RWPE2 (cell line): ENCODE measurements around the gene LAPTM5.

Experiments
- ATAC-seq: fragments of 200-7000 bp; cut with Tn5 transposase; 3 replicates; pipeline ENCODE4 v1.9.1; 2021; ENCODE audit warnings: low read depth
- DNase-seq: peaks from one replicate; pipeline ENCODE4 v3.0.0-alpha.2; 2020; ENCODE audit warnings: low spot score
- H3K27ac ChIP-seq: fragments of 450-650 bp; 2 replicates; pipeline ENCODE4 v1.5.1; 2017; ENCODE audit warnings: mild to moderate bottlenecking; ENCODE audit not compliant: poor library complexity, severe bottlenecking
- H3K27me3 ChIP-seq: fragments of 250-450 bp; sonication (Bioruptor Pico); 2 replicates; pipeline ENCODE4 v1.5.1; 2021; ENCODE audit warnings: mild to moderate bottlenecking, moderate library complexity; ENCODE audit not compliant: insufficient read depth, poor library complexity, severe bottlenecking
- H3K36me3 ChIP-seq: fragments of 250-450 bp; sonication (Bioruptor Pico); 2 replicates; pipeline ENCODE4 v1.5.1; 2020; ENCODE audit warnings: low read depth, mild to moderate bottlenecking, moderate library complexity
- H3K4me1 ChIP-seq: fragments of 250-450 bp; sonication (Bioruptor Pico); 2 replicates; pipeline ENCODE4 v1.5.1; 2021; ENCODE audit warnings: mild to moderate bottlenecking, moderate library complexity; ENCODE audit not compliant: insufficient read depth, poor library complexity, severe bottlenecking
- H3K4me3 ChIP-seq: fragments of 250-450 bp; sonication (Bioruptor Pico); 2 replicates; pipeline ENCODE4 v1.5.1; 2021; ENCODE audit warnings: mild to moderate bottlenecking, moderate library complexity; ENCODE audit not compliant: severe bottlenecking
- H3K9me3 ChIP-seq: fragments of 250-450 bp; sonication (Bioruptor Pico); 2 replicates; pipeline ENCODE4 v1.5.1; 2021; ENCODE audit warnings: mild to moderate bottlenecking, moderate library complexity; ENCODE audit not compliant: severe bottlenecking
- CTCF ChIP-seq: fragments of 450-650 bp; IDR thresholded peaks from one replicate; pipeline ENCODE4 v1.5.1; 2017; ENCODE audit warnings: mild to moderate bottlenecking, moderate library complexity; ENCODE audit not compliant: poor library complexity, severe bottlenecking

LAPTM5 gene

DNA sequence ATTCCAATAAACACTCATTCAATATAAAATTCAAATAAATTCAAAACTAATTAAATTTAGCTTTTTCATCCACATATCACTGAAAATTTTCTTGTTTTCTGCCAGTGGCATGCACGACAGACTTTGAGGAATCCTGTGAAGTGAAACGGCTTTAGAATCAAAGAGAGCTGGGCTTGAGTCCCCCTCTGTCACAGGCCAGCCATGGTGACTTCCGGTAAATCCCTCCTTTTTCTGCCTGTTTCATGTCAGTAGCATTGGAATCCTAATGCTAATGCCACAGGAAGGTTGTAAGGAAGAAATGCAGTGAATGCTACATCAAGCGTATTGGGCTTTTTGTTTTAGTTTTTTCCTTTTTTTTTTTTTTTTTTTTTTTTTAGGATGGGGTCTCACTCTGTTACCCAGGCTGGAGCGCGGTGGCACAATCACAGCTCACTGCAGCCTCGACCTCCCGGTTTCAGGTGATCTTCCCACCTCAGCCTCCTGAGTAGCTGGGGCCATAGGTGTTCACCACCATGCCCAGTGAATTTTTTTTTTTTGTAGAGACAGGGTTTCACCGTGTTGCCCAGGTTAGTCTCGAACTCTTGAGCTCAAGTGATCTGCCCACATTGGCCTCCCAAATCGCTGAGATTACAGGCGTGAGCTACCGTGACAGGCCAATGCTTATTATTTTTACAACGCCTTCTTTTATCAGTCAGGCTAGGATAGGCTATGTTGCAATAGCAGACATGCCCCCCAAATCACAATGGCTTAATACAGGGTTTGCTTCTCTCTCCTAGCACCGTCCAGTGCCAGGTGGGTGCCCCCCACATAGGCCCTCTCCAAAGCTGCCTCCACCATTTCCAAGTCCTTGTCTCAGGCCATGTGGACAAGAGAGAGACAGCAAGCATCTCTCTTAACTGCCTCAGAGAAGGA, 30.5 kb downstream of the LAPTM5 start:
- TF ChIP-seq CTCF: no peak
- Histone ChIP-seq H3K27me3 (no peaks in the 10 kb centered on the region), H3K9me3 (no peaks in the 10 kb centered on the region), H3K27ac (no peak overlapping the region), H3K4me3 (no peak overlapping the region), H3K4me1 (no peaks in the 10 kb centered on the region), H3K36me3 (no peaks in the 10 kb centered on the region)
- no peak for ATAC-seq
- no peak for DNase-seq

DNA sequence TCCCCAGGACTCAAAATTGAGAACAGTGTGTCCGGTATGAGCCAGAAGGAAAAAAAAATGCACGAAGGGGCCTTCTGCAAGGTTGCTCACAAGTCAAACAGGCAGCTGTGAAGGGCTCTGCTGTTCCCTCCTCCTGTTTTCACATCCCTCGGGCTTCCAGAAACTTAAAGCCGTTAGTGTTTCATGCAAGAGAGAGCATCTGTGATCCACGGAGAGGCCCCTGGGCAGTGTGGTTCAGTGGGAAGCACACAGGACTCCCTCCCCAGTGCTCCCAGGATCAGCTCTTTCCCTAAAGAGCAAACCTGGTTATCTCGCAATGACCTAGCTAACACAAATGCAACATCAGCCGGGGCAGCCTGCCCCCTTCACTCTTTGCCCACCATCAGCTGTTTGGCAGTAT, 31.3 kb downstream of the LAPTM5 start:
- H3K27ac ChIP-seq: no peak overlapping the region
- no peak overlapping the region for H3K4me3 ChIP-seq
- ATAC-seq: no peak
- no peaks in the 10 kb centered on the region for H3K27me3 ChIP-seq
- TF ChIP-seq CTCF: no peak
- H3K9me3 ChIP-seq: no peaks in the 10 kb centered on the region
- no peaks in the 10 kb centered on the region for H3K36me3 ChIP-seq
- H3K4me1 ChIP-seq: no peaks in the 10 kb centered on the region
- DNase-seq: no peak

- no peak for TF ChIP-seq CTCF
- Histone ChIP-seq H3K27ac (no peak overlapping the region), H3K4me3 (no peak overlapping the region), H3K9me3 (no peaks in the 10 kb centered on the region), H3K36me3 (no peaks in the 10 kb centered on the region), H3K27me3 (no peaks in the 10 kb centered on the region), H3K4me1 (no peaks in the 10 kb centered on the region)
- no peak for DNase-seq
- ATAC-seq: no peak
Measured at GRCh38 chr1:30725450-30726095, 32.0 kb downstream of the LAPTM5 start.

DNA sequence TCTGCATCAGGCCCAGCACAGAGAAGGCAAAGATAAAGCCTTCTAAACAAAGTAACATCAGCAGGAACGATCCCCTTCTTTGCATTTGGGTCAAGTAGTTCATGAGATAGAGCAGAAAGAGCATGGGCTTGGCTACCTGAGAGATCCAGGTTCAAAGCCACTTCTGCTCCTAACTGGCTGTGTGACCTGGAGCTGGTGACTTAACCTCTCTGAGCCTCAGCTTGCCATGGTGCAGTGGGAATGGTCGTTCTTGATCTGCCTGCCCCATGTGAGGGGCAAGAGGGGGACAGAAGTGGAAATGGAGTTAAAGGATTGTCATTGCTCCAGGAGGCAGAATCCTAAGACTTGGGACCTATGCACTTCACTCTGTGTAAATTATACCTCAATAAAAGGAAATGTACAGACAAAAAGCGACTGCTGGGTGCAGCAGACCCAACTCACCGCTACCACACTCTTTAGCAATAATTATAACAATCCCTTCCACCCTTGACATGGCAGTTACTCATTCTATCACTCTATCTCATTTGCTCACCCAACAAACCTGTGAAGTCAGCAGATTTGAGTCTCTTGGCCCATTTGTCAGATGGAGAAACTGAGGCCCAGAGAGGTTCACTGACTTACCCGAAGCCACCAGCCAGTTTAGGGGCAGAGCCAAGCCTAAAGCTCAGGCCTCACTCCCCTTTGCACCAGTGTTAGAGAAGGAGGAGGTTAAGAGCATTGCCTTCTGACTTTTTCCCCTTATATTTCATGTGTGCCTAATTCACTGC, 32.7 kb downstream of the LAPTM5 start:
- H3K27me3 ChIP-seq: no peaks in the 10 kb centered on the region
- H3K27ac ChIP-seq: no peak overlapping the region
- no peak for DNase-seq
- no peaks in the 10 kb centered on the region for H3K9me3 ChIP-seq
- H3K36me3 ChIP-seq: no peaks in the 10 kb centered on the region
- no peak for TF ChIP-seq CTCF
- no peak overlapping the region for H3K4me3 ChIP-seq
- no peak for ATAC-seq
- H3K4me1 ChIP-seq: no peaks in the 10 kb centered on the region
